ENCODE data around the gene CCDC187.

The CCDC187 gene

GRCh38 chr9:136297016-136297691, 6.7 kb downstream of the CCDC187 start:
- DNase-seq (ENCODE audit: low spot score): peak; percentile 81

- no peak for DNase-seq (ENCODE audit: low spot score)
Measured at GRCh38 chr9:136296434-136297015, 7.4 kb downstream of the CCDC187 start.

GRCh38 chr9:136295542-136296433, 8.1 kb downstream of the CCDC187 start:
- DNase-seq (ENCODE audit: low spot score): no peak

GRCh38 chr9:136295055-136295454, 8.8 kb downstream of the CCDC187 start:
- no peak for DNase-seq (ENCODE audit: low spot score)

DNA sequence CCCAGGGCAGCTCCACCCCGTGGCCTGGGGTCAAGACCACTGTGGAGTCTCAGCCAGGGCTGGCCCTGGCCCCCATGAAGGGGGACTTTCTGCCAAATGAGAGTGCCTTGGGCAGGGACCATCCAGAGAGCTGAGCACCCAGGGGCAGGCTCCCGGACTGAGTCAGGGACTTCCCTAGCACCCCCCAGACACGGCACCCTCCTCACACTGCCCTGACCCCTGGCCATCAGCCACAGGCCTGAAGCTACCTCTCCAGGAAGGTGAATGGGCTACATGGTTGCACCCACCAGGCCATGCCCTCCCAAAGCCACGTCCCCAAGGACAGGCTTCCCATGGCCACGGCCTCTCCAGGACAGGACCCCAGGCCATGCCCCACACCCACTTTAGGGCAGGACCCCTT, 9.5 kb downstream of the CCDC187 start:
- DNase-seq (ENCODE audit: low spot score): no peak

- no peak for DNase-seq (ENCODE audit: low spot score)
Measured at GRCh38 chr9:136293476-136294077, 10.3 kb downstream of the CCDC187 start.

- DNase-seq (ENCODE audit: low spot score): no peak
Measured at GRCh38 chr9:136292591-136293448, 11.1 kb downstream of the CCDC187 start.

DNA sequence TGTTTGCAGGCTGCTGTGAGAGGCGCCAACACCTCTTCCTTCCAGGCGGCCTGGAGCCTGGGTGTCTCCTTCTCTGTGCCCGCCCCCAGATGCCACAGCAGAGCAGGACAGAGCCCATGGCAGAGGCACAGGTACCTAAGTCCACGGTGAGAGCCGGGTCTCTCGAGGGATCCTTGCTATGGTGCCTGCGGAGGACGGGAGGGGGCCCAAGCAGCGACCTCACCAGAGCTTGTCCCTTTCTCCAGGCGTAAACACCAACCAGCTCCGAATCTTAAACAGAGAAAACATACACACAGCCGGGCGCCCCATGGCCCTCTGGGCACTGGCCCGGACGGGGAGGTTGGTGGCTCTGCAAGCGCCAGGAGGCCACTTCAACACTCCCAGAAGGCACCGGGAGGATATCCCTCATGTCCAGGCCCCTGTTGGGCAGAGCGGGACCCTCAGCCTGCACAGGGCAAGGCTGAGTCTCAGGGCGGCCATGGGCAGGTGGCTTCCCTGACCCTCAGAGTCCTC, 11.8 kb downstream of the CCDC187 start:
- no peak for DNase-seq (ENCODE audit: low spot score)

- DNase-seq (ENCODE audit: low spot score): peak; percentile 94
Measured at GRCh38 chr9:136291306-136292025, 12.4 kb downstream of the CCDC187 start.

DNA sequence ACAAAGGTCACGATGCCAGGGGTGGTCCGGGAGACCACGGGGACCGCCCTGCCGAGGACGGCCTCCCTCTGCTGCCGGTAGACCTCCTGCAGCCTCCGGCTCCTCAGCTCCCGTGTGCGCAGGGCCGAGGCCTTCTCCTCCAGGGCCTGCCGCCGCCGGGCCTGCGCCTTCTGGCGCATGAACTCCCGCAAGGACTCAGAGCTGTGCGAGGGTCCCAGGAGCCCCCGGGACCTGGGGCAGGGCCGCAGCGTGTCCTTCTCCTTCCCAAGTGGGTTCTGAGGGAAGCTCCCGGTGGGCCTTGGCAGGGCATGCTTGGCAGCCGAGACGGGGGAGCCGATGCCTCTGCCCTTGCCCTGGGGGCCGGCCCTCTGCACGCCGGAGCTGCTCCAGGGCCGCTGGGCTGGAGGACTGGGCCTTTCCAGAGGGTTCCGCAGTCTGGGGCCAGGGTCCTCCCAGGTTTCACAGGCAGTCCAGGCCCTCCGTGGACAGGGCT, 13.3 kb downstream of the CCDC187 start:
- DNase-seq (ENCODE audit: low spot score): no peak

DNA sequence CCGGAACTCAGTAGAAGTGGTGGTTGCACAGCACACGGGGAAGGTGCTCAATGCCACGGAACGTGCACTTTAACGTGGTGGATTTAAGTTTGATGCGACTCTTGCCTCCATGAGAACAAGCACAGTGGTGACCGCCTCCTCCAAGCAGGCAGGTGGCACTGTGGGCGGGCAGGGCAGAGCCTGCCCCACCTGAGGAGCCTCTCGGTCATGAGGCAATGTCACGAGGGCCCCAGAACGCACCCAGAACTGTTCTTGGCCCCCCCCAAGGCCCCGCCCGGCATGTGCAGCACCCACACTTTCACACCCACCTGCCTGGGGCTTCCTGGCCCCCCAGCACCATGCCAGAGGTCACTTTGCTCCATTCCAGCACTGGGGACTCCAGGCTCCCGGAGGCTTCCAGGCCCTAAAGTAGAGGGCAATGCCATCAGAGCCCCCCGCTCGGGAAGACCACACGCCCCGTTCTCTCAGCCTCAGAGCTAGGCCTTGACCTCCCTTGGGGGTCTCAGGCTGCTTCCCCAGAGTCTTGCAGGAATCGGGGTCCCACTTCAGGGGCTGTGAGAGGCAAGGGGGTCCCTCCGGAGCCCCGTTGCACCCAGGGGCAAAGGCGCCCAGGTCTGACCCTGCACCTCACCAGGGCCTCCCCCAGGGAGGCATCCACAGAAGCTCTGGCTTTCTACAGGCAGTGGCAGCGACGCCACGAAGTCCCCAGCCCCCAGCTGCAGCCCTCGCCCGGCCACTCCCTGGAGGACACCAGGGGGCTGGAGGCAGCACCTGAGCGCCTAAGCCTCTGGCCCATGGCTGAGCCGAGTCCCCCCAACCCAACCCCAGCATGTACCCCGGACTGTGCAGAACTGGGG, 14.0 kb downstream of the CCDC187 start:
- no peak for DNase-seq (ENCODE audit: low spot score)

GRCh38 chr9:136287960-136288753, 15.7 kb downstream of the CCDC187 start:
- no peak for DNase-seq (ENCODE audit: low spot score)

DNA sequence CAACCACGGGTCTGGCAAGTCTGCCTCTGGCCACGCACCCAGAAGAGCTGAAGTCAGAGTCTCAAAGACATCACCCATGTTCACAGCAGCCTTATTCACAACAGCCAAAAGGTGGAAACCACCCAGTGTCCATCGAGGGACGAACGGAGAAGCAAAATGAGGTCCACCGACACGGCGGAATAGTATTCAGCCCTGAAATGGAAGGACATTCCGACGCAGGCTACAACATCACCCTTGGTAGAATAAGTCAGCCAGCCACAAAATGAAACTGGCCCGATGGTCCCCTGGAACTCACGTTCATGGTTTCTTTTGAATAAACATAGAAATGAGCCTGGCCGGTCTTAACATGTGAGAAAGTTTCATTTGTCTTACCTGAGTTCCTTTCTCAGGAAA, 16.9 kb downstream of the CCDC187 start:
- DNase-seq (ENCODE audit: low spot score): no peak

DNA sequence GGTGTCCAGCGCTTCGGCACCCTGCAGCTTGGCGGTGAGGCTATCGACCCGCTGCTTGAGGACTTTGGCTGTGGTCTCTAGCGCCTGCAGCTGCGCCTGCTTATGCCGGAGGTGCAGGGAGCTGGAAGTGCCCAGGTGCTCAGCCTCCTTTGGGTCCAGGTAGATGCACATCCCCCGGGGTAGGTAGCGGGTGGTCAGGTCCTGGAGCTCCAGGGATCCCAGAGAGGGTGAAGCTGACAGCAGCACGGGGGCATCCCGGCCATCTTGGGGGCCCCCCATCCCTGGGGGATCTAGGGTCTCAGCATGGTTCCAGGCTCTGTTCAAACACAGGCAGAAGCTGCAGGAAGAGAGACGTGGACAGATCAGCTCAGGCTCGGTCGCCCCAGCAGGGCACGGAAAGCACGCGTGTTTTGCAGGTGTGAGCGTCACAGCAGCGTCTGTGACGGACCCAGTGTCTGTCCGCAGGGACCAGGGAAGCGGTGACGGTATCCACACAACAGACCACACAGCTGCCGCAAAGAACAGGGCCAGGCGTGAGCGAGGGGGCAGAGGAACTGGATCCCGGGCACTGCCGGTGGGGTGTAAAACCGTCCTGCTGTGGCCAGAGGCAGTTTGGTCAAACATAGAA, 17.4 kb downstream of the CCDC187 start:
- no peak for DNase-seq (ENCODE audit: low spot score)

DNA sequence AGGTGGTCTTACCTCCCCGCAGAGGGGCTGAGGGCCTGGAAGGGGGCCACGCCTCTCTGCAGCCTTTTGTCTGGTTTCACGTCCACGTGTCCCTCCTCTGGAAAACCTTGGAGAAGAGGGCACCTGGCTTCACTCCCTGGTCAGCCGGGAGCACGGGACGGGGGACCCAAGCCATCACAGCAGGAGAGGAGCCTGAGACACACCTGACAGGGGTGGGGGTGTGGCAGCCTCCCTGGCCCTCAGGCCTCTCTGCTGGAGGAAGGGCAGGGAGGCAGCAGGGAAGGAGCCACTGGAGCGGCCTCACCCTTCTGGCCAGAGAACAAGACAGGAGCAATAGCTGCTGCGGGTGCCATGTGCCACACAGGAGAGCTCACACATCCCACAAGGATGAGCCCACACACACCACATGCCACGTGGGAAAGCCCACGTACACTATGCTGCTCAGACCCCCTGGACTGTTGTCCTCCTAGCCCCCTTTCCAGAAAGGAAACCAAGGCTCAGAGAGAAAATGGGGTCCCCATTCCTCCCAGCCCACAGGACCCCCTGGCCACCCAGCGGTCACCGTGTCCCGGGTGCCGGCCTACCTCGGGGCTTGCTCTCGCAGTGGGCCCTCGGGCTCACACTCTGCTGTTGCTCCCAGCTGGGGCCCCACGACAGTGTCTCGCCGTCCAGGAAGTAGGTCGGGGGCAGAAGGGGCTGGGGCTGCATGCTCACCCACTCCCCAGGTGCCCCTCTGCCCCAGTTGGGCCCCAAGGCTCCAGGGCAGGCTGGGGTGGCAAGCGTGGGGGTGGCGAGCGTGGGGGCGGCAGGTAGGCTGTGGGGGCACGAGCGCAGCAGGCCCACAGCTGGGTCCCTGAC, 18.2 kb downstream of the CCDC187 start:
- no peak for DNase-seq (ENCODE audit: low spot score)

DNA sequence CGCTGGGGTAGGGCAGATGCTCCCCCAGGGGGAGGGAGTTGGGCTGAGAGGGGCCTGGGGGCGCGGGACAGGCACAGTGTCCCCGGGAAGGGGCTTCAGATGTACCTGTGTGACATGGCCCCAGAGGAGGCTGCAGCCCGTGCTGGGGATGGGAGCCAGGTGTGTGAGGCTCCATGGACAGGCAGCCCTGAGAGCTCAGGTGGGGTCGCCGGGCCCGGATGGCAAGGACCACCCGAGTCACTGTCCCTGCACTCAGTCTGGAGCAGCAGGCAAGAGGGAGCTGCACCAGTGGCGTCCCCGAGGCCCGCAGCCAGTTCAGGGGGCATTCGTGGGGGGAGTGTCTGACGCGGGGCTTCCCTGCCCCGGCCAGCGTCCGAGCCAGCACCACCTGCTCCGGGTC, 18.9 kb downstream of the CCDC187 start:
- DNase-seq (ENCODE audit: low spot score): no peak

- DNase-seq (ENCODE audit: low spot score): no peak
Measured at GRCh38 chr9:136284311-136284710, 19.6 kb downstream of the CCDC187 start.
